Naive thymus-derived CD4-positive, alpha-beta T cell (primary cell): ENCODE data around the gene SLC6A6. TPM values are rescaled to one million over a fixed set of nuclear protein-coding genes. Genes with fewer than 3 reads are reported as not detected.

Experiments
- ATAC-seq: fragments of 150-1000 bp; cut with Tn5 transposase; 2 replicates; pipeline ENCODE4 v1.10.0; 2021; ENCODE audit warnings: mild to moderate bottlenecking, moderate library complexity
- CTCF ChIA-PET: fragments of 350-600 bp; sonication (Branson Sonifier 250); formaldehyde crosslinking; loops from one replicate; lab custom pipeline; 2021; ENCODE audit warnings: antibody characterized with exemption; lab: Charles Lee
- POLR2A ChIA-PET: fragments of 350-600 bp; sonication (Branson Sonifier 250); formaldehyde crosslinking; loops from one replicate; lab custom pipeline; 2021; ENCODE audit warnings: antibody characterized with exemption, inconsistent platforms; lab: Charles Lee
- DNase-seq, 9 donors: peaks; one replicate each; pipeline versions ENCODE4 v3.0.0 to v3.0.0-alpha.2; 2020 to 2022; ENCODE audit warnings: mixed read lengths in 1 of 9
- H3K27ac ChIP-seq: one replicate; pipeline ENCODE4 v1.7.0; 2013; ENCODE audit warnings: mild to moderate bottlenecking, low read depth, low read length, moderate library complexity
- H3K27me3 ChIP-seq, 2 donors: one replicate each; pipeline ENCODE4 v1.7.0; 2013; ENCODE audit warnings: low read length in 2 of 2, mild to moderate bottlenecking in 2 of 2, moderate library complexity in 2 of 2; ENCODE audit not compliant: control insufficient read depth in 2 of 2, insufficient read depth in 2 of 2
- H3K36me3 ChIP-seq, 3 experiments: 1 replicate in 2 of 3; 2 replicates in 1 of 3; pipeline ENCODE4 v1.7.0; 2013; ENCODE audit warnings: low read length in 3 of 3, mild to moderate bottlenecking in 3 of 3, moderate library complexity in 1 of 3; ENCODE audit not compliant: insufficient read depth in 3 of 3, control insufficient read depth in 2 of 3
- H3K4me1 ChIP-seq, 2 donors: one replicate each; pipeline ENCODE4 v1.7.0; 2013; ENCODE audit warnings: low read length in 2 of 2, mild to moderate bottlenecking in 2 of 2, moderate library complexity in 1 of 2; ENCODE audit not compliant: control insufficient read depth in 2 of 2, insufficient read depth in 2 of 2
- H3K4me3 ChIP-seq: 2 replicates; pipeline ENCODE4 v1.7.0; 2013; ENCODE audit warnings: mild to moderate bottlenecking, low read length
- H3K9me3 ChIP-seq, 3 experiments: 1 replicate in 2 of 3; 2 replicates in 1 of 3; pipeline ENCODE4 v1.7.0; 2013; ENCODE audit warnings: low read length in 3 of 3; ENCODE audit not compliant: control insufficient read depth in 2 of 3
- H3K27ac Mint-ChIP-seq, 9 donors: one replicate each; pipeline ENCODE4 v1.8.0; 2020 to 2022; ENCODE audit warnings: mixed read lengths in 9 of 9, mild to moderate bottlenecking in 8 of 9, moderate library complexity in 5 of 9, inconsistent platforms in 2 of 9
- H3K27me3 Mint-ChIP-seq, 5 donors: one replicate each; pipeline ENCODE4 v1.8.0; 2021 to 2022; ENCODE audit warnings: mixed read lengths in 5 of 5, mild to moderate bottlenecking in 1 of 5
- H3K36me3 Mint-ChIP-seq, 5 donors: one replicate each; pipeline ENCODE4 v1.8.0; 2020 to 2022; ENCODE audit warnings: mixed read lengths in 5 of 5, mild to moderate bottlenecking in 3 of 5, inconsistent platforms in 1 of 5
- H3K4me1 Mint-ChIP-seq, 7 donors: one replicate each; pipeline ENCODE4 v1.8.0; 2020 to 2022; ENCODE audit warnings: mixed read lengths in 7 of 7, mild to moderate bottlenecking in 3 of 7, inconsistent platforms in 1 of 7
- H3K4me3 Mint-ChIP-seq, 10 donors: one replicate each; pipeline ENCODE4 v1.8.0; 2020 to 2022; ENCODE audit warnings: mild to moderate bottlenecking in 10 of 10, mixed read lengths in 10 of 10, moderate library complexity in 6 of 10, inconsistent platforms in 2 of 10
- H3K9me3 Mint-ChIP-seq, 11 donors: one replicate each; pipeline ENCODE4 v1.8.0; 2020 to 2022; ENCODE audit warnings: mixed read lengths in 11 of 11, mild to moderate bottlenecking in 4 of 11, inconsistent platforms in 1 of 11, moderate library complexity in 1 of 11
- intact Hi-C, 2 donors: fragments of 100-400 bp; cut with micrococcal nuclease; formaldehyde crosslinking; loops; one replicate each; pipeline ENCODE4 v1.15.1; 2023
- polyA plus RNA-seq, 2 donors: library from polyadenylated mRNA; unstranded; fragments of 300-500 nt; fragmentation: Illumina TruSeq; gene quantifications; one replicate each; pipeline ENCODE4 v1.2.3, GENCODE V29; 2021
- total RNA-seq, 6 experiments: library from RNA in 5 of 6; stranded (reverse) in 5 of 6; gene quantifications; 1 replicate in 5 of 6; 2 replicates in 1 of 6; pipeline ENCODE4 v1.2.3 and lab custom pipeline; 2021 to 2026

The SLC6A6 gene
- total and polyA plus RNA-seq, 7 experiments from 2014 or later, result 3.0 to 87.5 (median 35.2) TPM

DNA sequence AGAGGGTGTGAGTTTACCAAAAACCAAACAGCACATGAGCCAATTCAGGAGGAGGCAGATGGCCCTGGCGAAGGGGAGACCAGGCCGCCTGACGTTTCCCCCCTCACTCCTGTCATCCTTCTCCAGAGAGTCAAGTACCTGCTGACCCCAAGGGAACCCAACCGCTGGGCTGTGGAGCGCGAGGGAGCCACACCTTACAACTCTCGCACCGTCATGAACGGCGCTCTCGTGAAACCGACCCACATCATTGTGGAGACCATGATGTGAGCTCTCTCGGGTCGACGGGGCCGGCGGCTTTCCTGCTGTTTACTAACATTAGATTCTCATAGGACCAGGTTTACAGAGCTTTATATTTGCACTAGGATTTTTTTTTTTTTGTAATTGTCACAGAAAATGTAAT is 82.3 kb downstream of the SLC6A6 start:
- Mint-ChIP-seq H3K36me3 (peaks cover 11 to 37% (median 19%) of the 10 kb centered on the region in 5 donors), H3K27me3 (no peaks in the 10 kb centered on the region), H3K4me3 (no peak overlapping the region), H3K9me3 (no peaks in the 10 kb centered on the region), H3K4me1 (peaks cover 0 to 5% (median 0%) of the 10 kb centered on the region in 7 donors), H3K27ac (no peak overlapping the region)
- H3K27me3 ChIP-seq, result no peaks in the 10 kb centered on the region
- ChIA-PET CTCF (no interaction called here), POLR2A (no interaction called here)
- no peaks in the 10 kb centered on the region for H3K4me1 ChIP-seq
- no peak overlapping the region for H3K27ac ChIP-seq
- H3K36me3 ChIP-seq, result peaks cover 0 to 86% (median 0%) of the 10 kb centered on the region in 3 experiments
- no peak overlapping the region for H3K4me3 ChIP-seq
- intact Hi-C loops, result no loop called here
- ATAC-seq (no peak), DNase-seq (no peak)
- H3K9me3 ChIP-seq, result no peaks in the 10 kb centered on the region

DNA sequence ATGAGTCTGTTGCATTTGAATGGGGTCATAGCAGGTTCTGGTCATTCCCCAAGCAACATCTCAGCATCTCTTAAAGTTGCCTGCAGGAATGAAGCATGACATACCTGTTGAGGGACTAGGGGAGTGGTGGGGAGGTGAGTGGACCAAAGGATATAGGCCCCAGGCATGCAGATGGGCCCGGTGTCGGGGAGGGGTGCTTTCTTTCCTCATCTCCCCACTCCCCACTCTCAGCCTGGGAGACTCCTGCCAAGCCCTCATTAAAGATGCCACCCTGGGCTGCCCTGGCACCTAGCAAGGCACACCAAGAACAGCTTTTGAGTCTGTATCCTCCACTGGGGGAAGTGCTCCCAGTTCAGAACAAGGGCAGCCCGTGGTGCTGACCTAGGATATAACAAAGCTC is 83.6 kb downstream of the SLC6A6 start:
- H3K4me3 Mint-ChIP-seq, result no peak overlapping the region
- H3K4me1 Mint-ChIP-seq, result peaks cover 0 to 5% (median 0%) of the 10 kb centered on the region in 7 donors
- H3K27ac Mint-ChIP-seq, result no peak overlapping the region
- intact Hi-C loops, result no loop called here
- no peak overlapping the region for H3K27ac ChIP-seq
- no peak for ATAC-seq
- H3K9me3 ChIP-seq, result no peaks in the 10 kb centered on the region
- POLR2A ChIA-PET, result no interaction called here
- no peaks in the 10 kb centered on the region for H3K27me3 Mint-ChIP-seq
- CTCF ChIA-PET, result no interaction called here
- H3K27me3 ChIP-seq, result no peaks in the 10 kb centered on the region
- H3K9me3 Mint-ChIP-seq, result no peaks in the 10 kb centered on the region
- peaks cover 0 to 75% (median 0%) of the 10 kb centered on the region in 3 experiments for H3K36me3 ChIP-seq
- H3K4me3 ChIP-seq, result no peak overlapping the region
- no peak for DNase-seq
- peaks cover 10 to 44% (median 19%) of the 10 kb centered on the region in 5 donors for H3K36me3 Mint-ChIP-seq
- no peaks in the 10 kb centered on the region for H3K4me1 ChIP-seq

DNA sequence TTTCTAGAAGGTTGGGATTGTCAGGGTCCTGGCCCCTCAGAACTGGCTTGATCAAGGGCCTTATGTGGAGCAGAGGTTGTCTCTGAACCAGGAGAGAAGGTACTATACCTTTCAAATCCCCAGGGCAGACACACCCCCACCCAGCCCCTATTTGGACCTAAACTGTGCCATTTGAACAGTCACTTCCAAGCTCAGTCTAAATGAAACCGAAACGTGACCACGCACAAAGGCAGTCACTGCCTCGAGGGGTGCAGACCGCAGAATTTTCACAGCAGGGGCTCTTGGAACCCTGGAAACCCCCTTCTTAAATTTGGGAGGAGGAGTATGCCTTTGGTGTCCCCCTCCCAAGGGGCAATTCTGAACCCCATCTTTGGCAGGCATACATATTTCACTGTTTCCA is 84.1 kb downstream of the SLC6A6 start:
- H3K36me3 ChIP-seq, result peaks cover 0 to 70% (median 0%) of the 10 kb centered on the region in 3 experiments
- no peak overlapping the region for H3K4me3 ChIP-seq
- H3K4me3 Mint-ChIP-seq, result no peak overlapping the region
- ChIA-PET CTCF (no interaction called here), POLR2A (no interaction called here)
- H3K9me3 Mint-ChIP-seq, result no peaks in the 10 kb centered on the region
- no peaks in the 10 kb centered on the region for H3K9me3 ChIP-seq
- H3K27ac ChIP-seq, result no peak overlapping the region
- H3K4me1 Mint-ChIP-seq, result peaks cover 0 to 5% (median 0%) of the 10 kb centered on the region in 7 donors
- peaks cover 8 to 44% (median 19%) of the 10 kb centered on the region in 5 donors for H3K36me3 Mint-ChIP-seq
- ATAC-seq, result no peak
- intact Hi-C loops, result no loop called here
- no peak for DNase-seq
- H3K27me3 ChIP-seq, result no peaks in the 10 kb centered on the region
- no peaks in the 10 kb centered on the region for H3K27me3 Mint-ChIP-seq
- H3K27ac Mint-ChIP-seq, result no peak overlapping the region
- H3K4me1 ChIP-seq, result no peaks in the 10 kb centered on the region

GRCh38 chr3:14487086-14487485 is 84.7 kb downstream of the SLC6A6 start:
- ChIA-PET POLR2A (no interaction called here), CTCF (no interaction called here)
- H3K9me3 Mint-ChIP-seq, result no peaks in the 10 kb centered on the region
- H3K27me3 Mint-ChIP-seq, result no peaks in the 10 kb centered on the region
- Histone ChIP-seq H3K4me3 (no peak overlapping the region), H3K4me1 (no peaks in the 10 kb centered on the region), H3K27ac (no peak overlapping the region), H3K9me3 (no peaks in the 10 kb centered on the region), H3K27me3 (no peaks in the 10 kb centered on the region), H3K36me3 (peaks cover 0 to 64% (median 0%) of the 10 kb centered on the region in 3 experiments)
- H3K4me3 Mint-ChIP-seq, result no peak overlapping the region
- ATAC-seq (no peak), DNase-seq (no peak)
- intact Hi-C loops, result no loop called here
- H3K36me3 Mint-ChIP-seq, result peaks cover 3 to 40% (median 13%) of the 10 kb centered on the region in 5 donors
- H3K4me1 Mint-ChIP-seq, result peaks cover 0 to 3% (median 0%) of the 10 kb centered on the region in 7 donors
- H3K27ac Mint-ChIP-seq, result peak overlapping the region in 1 of 9 donors; percentile 27

- peaks cover 0 to 3% (median 0%) of the 10 kb centered on the region in 7 donors for H3K4me1 Mint-ChIP-seq
- POLR2A ChIA-PET, result no interaction called here
- Histone ChIP-seq H3K4me1 (no peaks in the 10 kb centered on the region), H3K27me3 (no peaks in the 10 kb centered on the region), H3K9me3 (no peaks in the 10 kb centered on the region), H3K36me3 (peaks cover 0 to 57% (median 0%) of the 10 kb centered on the region in 3 experiments), H3K4me3 (no peak overlapping the region), H3K27ac (no peak overlapping the region)
- intact Hi-C loops, result no loop called here
- no peak for ATAC-seq
- no peaks in the 10 kb centered on the region for H3K9me3 Mint-ChIP-seq
- no peak overlapping the region for H3K27ac Mint-ChIP-seq
- H3K36me3 Mint-ChIP-seq, result peaks cover 3 to 39% (median 13%) of the 10 kb centered on the region in 5 donors
- H3K4me3 Mint-ChIP-seq, result no peak overlapping the region
- DNase-seq, result no peak
- H3K27me3 Mint-ChIP-seq, result no peaks in the 10 kb centered on the region
- CTCF ChIA-PET, result no interaction called here
These were observed 85.4 kb downstream of the SLC6A6 start for GRCh38 chr3:14487821-14488220.

GRCh38 chr3:14488286-14489041 is 86.1 kb downstream of the SLC6A6 start:
- peak overlapping the region in 2 of 9 donors; percentile 57 to 58 for H3K27ac Mint-ChIP-seq
- ChIA-PET POLR2A (no interaction called here), CTCF (no interaction called here)
- Histone ChIP-seq H3K9me3 (no peaks in the 10 kb centered on the region), H3K36me3 (peaks cover 0 to 50% (median 0%) of the 10 kb centered on the region in 3 experiments), H3K4me1 (no peaks in the 10 kb centered on the region), H3K4me3 (no peak overlapping the region), H3K27me3 (no peaks in the 10 kb centered on the region), H3K27ac (no peak overlapping the region)
- intact Hi-C loops, result no loop called here
- H3K36me3 Mint-ChIP-seq, result peaks cover 3 to 33% (median 13%) of the 10 kb centered on the region in 5 donors
- ATAC-seq (no peak), DNase-seq (no peak)
- peaks cover 0 to 1% (median 0%) of the 10 kb centered on the region in 7 donors for H3K4me1 Mint-ChIP-seq
- H3K27me3 Mint-ChIP-seq, result no peaks in the 10 kb centered on the region
- H3K9me3 Mint-ChIP-seq, result no peaks in the 10 kb centered on the region
- no peak overlapping the region for H3K4me3 Mint-ChIP-seq

GRCh38 chr3:14489641-14490040 is 87.2 kb downstream of the SLC6A6 start:
- ChIA-PET CTCF (no interaction called here), POLR2A (no interaction called here)
- Histone ChIP-seq H3K4me3 (no peak overlapping the region), H3K9me3 (no peaks in the 10 kb centered on the region), H3K27ac (no peak overlapping the region), H3K36me3 (peaks cover 0 to 39% (median 0%) of the 10 kb centered on the region in 3 experiments), H3K4me1 (no peaks in the 10 kb centered on the region), H3K27me3 (no peaks in the 10 kb centered on the region)
- Mint-ChIP-seq H3K36me3 (peaks cover 3 to 22% (median 6%) of the 10 kb centered on the region in 5 donors), H3K4me1 (no peaks in the 10 kb centered on the region), H3K27me3 (no peaks in the 10 kb centered on the region), H3K27ac (no peak overlapping the region), H3K9me3 (no peaks in the 10 kb centered on the region), H3K4me3 (no peak overlapping the region)
- DNase-seq (no peak), ATAC-seq (no peak)
- intact Hi-C loops, result no loop called here
